Karpas-422 (cell line): ENCODE measurements around the gene PXDN. TPM values are rescaled to one million over a fixed set of nuclear protein-coding genes. Genes with fewer than 3 reads are reported as not detected.
"Not testable (repeated sequence)": the region's sequence is repeated elsewhere in the genome, so short reads cannot be mapped to it uniquely, and the experiment has no call there.

ENCODE experiments used
- DNase-seq: peaks from one replicate; pipeline ENCODE4 v3.0.0-alpha.2; 2015
- H2AFZ ChIP-seq: fragments of 200-600 bp; sonication (generic); 2 replicates; pipeline ENCODE4 v1.6.1; 2014; ENCODE audit warnings: antibody characterized with exemption, low read length, mixed read lengths
- H3K27ac ChIP-seq: fragments of 200-600 bp; sonication (generic); 2 replicates; pipeline ENCODE4 v1.5.1; 2014; ENCODE audit warnings: mild to moderate bottlenecking, low read length, moderate library complexity
- H3K27me3 ChIP-seq: fragments of 200-600 bp; sonication (generic); 2 replicates; pipeline ENCODE4 v1.6.1; 2014; ENCODE audit warnings: low read length, mixed read lengths
- H3K36me3 ChIP-seq: fragments of 200-600 bp; sonication (generic); 2 replicates; pipeline ENCODE4 v1.6.1; 2014; ENCODE audit warnings: low read length, mixed read lengths; ENCODE audit not compliant: insufficient read depth
- H3K4me1 ChIP-seq: fragments of 200-600 bp; sonication (generic); 2 replicates; pipeline ENCODE4 v1.6.1; 2014; ENCODE audit warnings: mild to moderate bottlenecking, low read length, mixed read lengths
- H3K4me2 ChIP-seq: fragments of 200-600 bp; sonication (generic); 2 replicates; pipeline ENCODE4 v1.6.1; 2014; ENCODE audit warnings: low read length, low read depth, mild to moderate bottlenecking; ENCODE audit not compliant: poor library complexity, severe bottlenecking
- H3K4me3 ChIP-seq: fragments of 200-600 bp; sonication (generic); 2 replicates; pipeline ENCODE4 v1.5.1; 2014; ENCODE audit warnings: mild to moderate bottlenecking, antibody characterized with exemption, low read length, mixed read lengths
- H3K79me2 ChIP-seq: fragments of 200-600 bp; sonication (generic); 2 replicates; pipeline ENCODE4 v1.6.1; 2014; ENCODE audit warnings: mild to moderate bottlenecking, low read length, mixed read lengths
- H3K9ac ChIP-seq: fragments of 200-600 bp; sonication (generic); 2 replicates; pipeline ENCODE4 v1.6.0; 2014; ENCODE audit warnings: low read length
- H3K9me2 ChIP-seq: fragments of 200-600 bp; sonication (generic), shearing (Covaris generic); replicated peaks from 2 replicates; pipeline ENCODE4 v1.6.0; 2014; ENCODE audit warnings: mild to moderate bottlenecking, low read length, moderate library complexity; ENCODE audit not compliant: insufficient read depth
- H3K9me3 ChIP-seq: fragments of 300-700, 200-600 bp; sonication (generic); 2 replicates; pipeline ENCODE4 v1.6.1; 2014; ENCODE audit warnings: low read length, mixed read lengths
- H4K20me1 ChIP-seq: fragments of 200-600 bp; sonication (generic); 2 replicates; pipeline ENCODE4 v1.6.1; 2014; ENCODE audit warnings: mild to moderate bottlenecking, antibody characterized with exemption, low read length, low read depth; ENCODE audit not compliant: insufficient read depth
- total RNA-seq: library from RNA; depleted of rRNA; stranded (reverse); fragments of >200 nt; shearing (Covaris generic); gene quantifications from 2 replicates; pipeline ENCODE4 v1.2.3, GENCODE V29; 2014; ENCODE audit warnings: low replicate concordance

Gene PXDN
- total RNA-seq, 1 experiment from 2014 or later, result not detected

DNA sequence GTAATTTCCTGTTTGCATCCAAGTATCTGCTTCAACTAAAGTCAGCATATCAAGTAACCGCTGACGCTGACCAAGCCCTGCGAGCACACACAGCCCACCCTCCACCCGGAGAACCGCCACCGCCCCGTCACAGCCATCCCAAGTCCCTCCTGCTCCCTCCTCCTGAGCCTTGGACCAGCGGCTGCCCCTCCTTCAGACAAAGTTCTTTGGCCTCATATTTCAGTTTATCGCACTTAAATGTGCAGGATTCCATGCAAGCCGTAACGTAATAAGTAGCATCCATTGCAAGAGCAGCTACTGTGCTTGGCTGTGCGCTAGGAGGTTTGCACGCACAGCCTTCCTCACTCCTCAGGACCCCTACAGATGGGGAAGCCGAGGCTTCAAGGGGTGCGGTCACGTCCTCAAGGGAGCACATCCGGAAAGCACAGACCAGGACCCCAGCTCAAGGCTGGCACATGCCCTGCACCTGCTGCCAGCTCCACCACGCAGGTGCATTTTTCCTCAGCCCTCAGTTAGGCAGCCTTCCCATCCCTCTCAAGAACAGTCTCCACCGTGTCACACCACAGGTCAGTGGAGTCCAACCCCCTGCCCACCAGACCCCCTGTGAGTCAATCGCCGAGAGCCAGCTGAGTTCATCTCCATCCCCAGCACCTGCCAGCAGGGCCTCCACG, 17.1 kb downstream of the PXDN start:
- no peak for DNase-seq
- H2AFZ ChIP-seq, result no peak overlapping the region
- H3K9me2 ChIP-seq, result no peaks in the 10 kb centered on the region; the same call in 1 of the 2 replicates
- no peaks in the 10 kb centered on the region for H3K4me1 ChIP-seq
- no peak overlapping the region for H3K27ac ChIP-seq
- no peak overlapping the region for H3K4me3 ChIP-seq
- H3K4me2 ChIP-seq, result no peak overlapping the region
- no peaks in the 10 kb centered on the region for H3K9me3 ChIP-seq
- no peaks in the 10 kb centered on the region for H3K27me3 ChIP-seq
- H3K79me2 ChIP-seq, result no peaks in the 10 kb centered on the region
- H3K9ac ChIP-seq, result no peak overlapping the region
- H4K20me1 ChIP-seq, result no peaks in the 10 kb centered on the region
- H3K36me3 ChIP-seq, result no peaks in the 10 kb centered on the region

GRCh38 chr2:1726558-1726957, 17.8 kb downstream of the PXDN start:
- no peaks in the 10 kb centered on the region for H3K4me1 ChIP-seq
- H3K27ac ChIP-seq, result no peak overlapping the region
- no peak overlapping the region for H2AFZ ChIP-seq
- H3K27me3 ChIP-seq, result no peaks in the 10 kb centered on the region
- no peaks in the 10 kb centered on the region; the same call in 1 of the 2 replicates for H3K9me2 ChIP-seq
- no peaks in the 10 kb centered on the region for H3K79me2 ChIP-seq
- H3K4me2 ChIP-seq, result no peak overlapping the region
- no peaks in the 10 kb centered on the region for H3K9me3 ChIP-seq
- H4K20me1 ChIP-seq, result no peaks in the 10 kb centered on the region
- H3K4me3 ChIP-seq, result no peak overlapping the region
- H3K36me3 ChIP-seq, result no peaks in the 10 kb centered on the region
- no peak for DNase-seq
- H3K9ac ChIP-seq, result no peak overlapping the region

DNA sequence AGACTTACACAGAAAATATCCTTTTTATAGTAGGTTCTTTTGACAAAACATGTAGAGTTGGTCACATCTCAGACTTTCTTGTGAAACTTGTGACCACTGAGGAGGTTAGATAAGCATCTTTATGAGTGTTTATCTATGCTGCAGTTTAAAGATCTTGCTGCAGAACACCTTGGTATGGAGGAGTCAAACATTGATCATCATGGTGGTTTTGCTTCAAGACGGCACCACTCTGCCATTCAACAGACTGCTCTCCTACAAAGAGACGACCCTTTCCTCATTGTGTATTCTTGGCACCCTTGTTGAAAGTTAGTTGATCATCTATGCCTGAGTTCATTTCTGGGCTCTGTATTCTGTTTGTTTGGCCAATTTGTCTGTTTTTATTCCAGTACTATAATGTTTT, 20.0 kb downstream of the PXDN start:
- DNase-seq, result not testable (repeated sequence)

DNA sequence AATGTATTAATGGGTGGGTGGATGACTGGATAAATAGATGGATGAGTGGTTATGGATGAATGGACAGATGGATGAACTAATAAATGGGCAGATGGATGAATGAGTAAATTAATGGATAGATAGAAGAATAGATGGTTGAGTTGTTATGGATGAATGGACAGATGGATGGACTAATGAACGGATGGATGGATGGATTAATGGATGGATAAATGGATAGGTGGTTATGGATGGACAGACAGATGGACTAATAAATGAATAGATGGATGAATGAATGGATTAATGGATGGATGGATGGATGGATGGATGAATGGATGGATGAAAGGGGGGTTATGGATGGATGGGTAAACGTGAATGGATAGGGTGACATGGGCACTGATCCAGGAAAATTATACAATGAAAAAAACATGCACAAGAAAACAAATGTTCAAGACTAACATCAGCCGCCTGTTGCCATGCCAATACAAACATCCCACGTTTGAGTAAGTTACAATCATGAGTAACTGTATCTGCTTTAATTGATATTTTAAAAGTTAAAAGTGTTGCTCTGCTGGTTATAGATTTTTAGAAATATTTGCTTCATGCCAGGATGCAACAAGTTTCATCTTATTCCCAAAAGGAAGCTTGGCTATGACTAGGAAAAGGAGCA, 20.8 kb downstream of the PXDN start:
- H4K20me1 ChIP-seq, result no peaks in the 10 kb centered on the region
- H3K79me2 ChIP-seq, result no peaks in the 10 kb centered on the region
- H3K4me1 ChIP-seq, result no peaks in the 10 kb centered on the region
- no peaks in the 10 kb centered on the region for H3K36me3 ChIP-seq
- no peak overlapping the region for H3K4me3 ChIP-seq
- H3K27me3 ChIP-seq, result no peaks in the 10 kb centered on the region
- H3K4me2 ChIP-seq, result no peak overlapping the region
- H3K9me2 ChIP-seq, result no peaks in the 10 kb centered on the region; the same call in 1 of the 2 replicates
- DNase-seq, result no peak
- H2AFZ ChIP-seq, result no peak overlapping the region
- H3K9ac ChIP-seq, result no peak overlapping the region
- no peaks in the 10 kb centered on the region for H3K9me3 ChIP-seq
- no peak overlapping the region for H3K27ac ChIP-seq

More for the DNA sequence above, 20.0 kb downstream of the PXDN start:
- not testable (repeated sequence) for H3K4me2 ChIP-seq, H3K4me1 ChIP-seq, H3K9me3 ChIP-seq, H4K20me1 ChIP-seq, H2AFZ ChIP-seq, H3K27me3 ChIP-seq, H3K27ac ChIP-seq, H3K4me3 ChIP-seq, H3K9ac ChIP-seq, H3K79me2 ChIP-seq, H3K36me3 ChIP-seq, H3K9me2 ChIP-seq

- H4K20me1 ChIP-seq, result no peaks in the 10 kb centered on the region
- no peak overlapping the region for H3K9ac ChIP-seq
- no peaks in the 10 kb centered on the region for H3K4me1 ChIP-seq
- H2AFZ ChIP-seq, result no peak overlapping the region
- no peaks in the 10 kb centered on the region for H3K79me2 ChIP-seq
- no peak overlapping the region for H3K27ac ChIP-seq
- no peak overlapping the region for H3K4me2 ChIP-seq
- DNase-seq, result no peak
- no peaks in the 10 kb centered on the region for H3K36me3 ChIP-seq
- no peaks in the 10 kb centered on the region for H3K27me3 ChIP-seq
- H3K9me2 ChIP-seq, result no peaks in the 10 kb centered on the region; the same call in 1 of the 2 replicates
- no peak overlapping the region for H3K4me3 ChIP-seq
- no peaks in the 10 kb centered on the region for H3K9me3 ChIP-seq
These were observed 21.6 kb downstream of the PXDN start for GRCh38 chr2:1722692-1723091.

GRCh38 chr2:1721706-1722646, 22.3 kb downstream of the PXDN start:
- no peaks in the 10 kb centered on the region for H3K79me2 ChIP-seq
- H3K36me3 ChIP-seq, result no peaks in the 10 kb centered on the region
- no peaks in the 10 kb centered on the region; the same call in 1 of the 2 replicates for H3K9me2 ChIP-seq
- no peaks in the 10 kb centered on the region for H3K4me1 ChIP-seq
- H3K9me3 ChIP-seq, result no peaks in the 10 kb centered on the region; the same call in 1 of the 2 replicates
- no peak overlapping the region for H3K9ac ChIP-seq
- H3K4me2 ChIP-seq, result no peak overlapping the region
- no peaks in the 10 kb centered on the region for H4K20me1 ChIP-seq
- no peak overlapping the region for H3K4me3 ChIP-seq
- H3K27me3 ChIP-seq, result no peaks in the 10 kb centered on the region
- H2AFZ ChIP-seq, result no peak overlapping the region
- no peak overlapping the region for H3K27ac ChIP-seq
- DNase-seq, result no peak

DNA sequence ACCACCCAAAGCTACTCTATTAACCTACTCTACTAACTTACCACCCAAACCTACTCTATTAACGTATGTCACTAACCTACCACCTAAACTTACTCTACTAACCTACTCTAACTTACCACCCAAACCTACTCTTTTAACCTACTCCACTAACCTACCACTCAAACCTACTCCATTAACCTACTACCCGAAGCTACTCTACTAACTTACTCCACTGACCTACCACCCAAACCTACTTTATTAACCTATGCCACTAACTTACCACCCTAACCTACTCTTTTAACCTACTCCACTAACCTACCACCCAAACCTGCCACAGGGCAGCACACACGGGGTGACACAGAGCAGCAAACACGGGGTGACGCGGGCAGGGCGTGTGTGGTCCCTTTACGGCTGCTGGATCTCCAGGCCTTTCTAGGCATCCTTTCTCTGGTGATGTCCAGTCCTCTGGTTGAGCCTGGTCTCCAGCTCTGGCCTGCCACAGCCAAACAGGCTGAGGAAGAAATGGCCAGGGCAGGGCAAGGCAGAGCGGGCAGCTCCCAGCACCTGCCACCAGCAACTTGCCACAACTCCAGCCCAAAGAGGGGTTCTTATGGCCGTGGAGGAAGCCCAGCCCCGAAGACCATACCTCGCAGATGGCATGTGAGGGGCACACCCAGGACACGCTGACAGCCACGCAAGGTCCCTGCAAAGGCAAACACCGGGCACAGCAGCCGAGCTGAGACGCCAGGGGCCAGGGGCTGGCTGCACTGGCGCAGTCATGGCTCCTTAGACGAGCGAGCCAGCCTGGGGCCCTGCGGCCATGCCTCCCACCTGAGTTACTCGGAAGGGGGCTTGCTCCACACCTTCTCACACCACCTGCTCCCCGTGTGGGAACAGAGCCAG, 25.7 kb downstream of the PXDN start:
- no peak overlapping the region for H3K27ac ChIP-seq
- no peaks in the 10 kb centered on the region for H3K27me3 ChIP-seq
- H3K4me1 ChIP-seq, result no peaks in the 10 kb centered on the region
- DNase-seq, result no peak
- no peaks in the 10 kb centered on the region for H4K20me1 ChIP-seq
- no peaks in the 10 kb centered on the region for H3K36me3 ChIP-seq
- H3K4me3 ChIP-seq, result no peak overlapping the region
- H3K9ac ChIP-seq, result no peak overlapping the region
- no peak overlapping the region for H3K4me2 ChIP-seq
- H3K79me2 ChIP-seq, result no peaks in the 10 kb centered on the region
- H2AFZ ChIP-seq, result no peak overlapping the region
- H3K9me2 ChIP-seq, result no peaks in the 10 kb centered on the region; the same call in 1 of the 2 replicates
- H3K9me3 ChIP-seq, result no peaks in the 10 kb centered on the region; the same call in 1 of the 2 replicates
